ENCODE results near the gene ACADS.
"Not testable (repeated sequence)": the region's sequence is repeated elsewhere in the genome, so short reads cannot be mapped to it uniquely, and the experiment has no call there.

ACADS gene

DNA sequence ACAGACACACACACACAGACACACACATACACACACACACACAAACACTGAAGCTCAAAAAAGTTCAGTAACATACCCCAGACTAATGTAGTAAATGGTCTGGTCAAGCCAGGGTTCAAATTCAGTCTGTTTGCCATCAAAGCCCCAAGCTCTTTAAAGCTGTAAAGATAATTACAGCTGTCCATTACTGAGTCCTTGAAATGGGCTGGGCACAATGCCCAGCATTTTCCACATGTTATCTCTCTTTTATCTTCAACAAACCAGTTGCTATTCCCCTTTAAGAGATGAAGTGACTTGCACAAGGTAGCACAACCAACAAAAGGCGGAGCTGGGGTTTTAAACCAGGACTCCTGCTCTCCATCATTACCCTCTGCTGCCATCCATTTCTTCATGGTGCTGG is 23.0 kb upstream of the ACADS start:
- no peak for DNase-seq

DNA sequence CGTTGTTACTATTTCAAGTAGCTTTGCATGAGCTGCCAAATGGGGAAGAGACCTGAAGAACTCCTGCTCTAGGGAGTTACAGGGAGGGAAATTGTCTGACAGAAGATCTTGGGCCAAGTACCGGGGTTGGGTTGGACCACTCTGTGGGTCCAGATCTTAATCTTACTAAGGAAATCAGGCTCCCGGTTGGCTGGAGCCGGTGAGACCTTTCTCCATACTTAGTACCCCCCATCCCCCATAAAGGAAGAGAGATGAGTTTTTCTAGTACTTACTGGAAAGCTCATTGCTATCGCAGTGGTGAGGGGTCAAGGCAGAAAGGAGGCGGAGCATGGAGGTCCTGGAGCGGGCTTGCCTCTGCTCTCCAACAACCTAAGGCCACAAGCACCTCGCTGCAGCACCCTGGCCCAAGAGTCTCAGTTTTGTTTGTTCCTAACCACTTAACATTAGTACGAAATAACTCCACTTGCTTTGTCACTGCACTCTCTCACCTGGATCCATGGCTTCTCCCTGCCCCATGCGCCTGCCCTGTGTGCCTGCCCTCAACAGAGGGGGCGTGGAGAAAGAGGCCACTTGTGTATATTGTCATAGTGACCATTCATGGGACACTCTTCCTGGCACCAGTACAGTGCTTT is 22.2 kb upstream of the ACADS start:
- no peak for DNase-seq

DNA sequence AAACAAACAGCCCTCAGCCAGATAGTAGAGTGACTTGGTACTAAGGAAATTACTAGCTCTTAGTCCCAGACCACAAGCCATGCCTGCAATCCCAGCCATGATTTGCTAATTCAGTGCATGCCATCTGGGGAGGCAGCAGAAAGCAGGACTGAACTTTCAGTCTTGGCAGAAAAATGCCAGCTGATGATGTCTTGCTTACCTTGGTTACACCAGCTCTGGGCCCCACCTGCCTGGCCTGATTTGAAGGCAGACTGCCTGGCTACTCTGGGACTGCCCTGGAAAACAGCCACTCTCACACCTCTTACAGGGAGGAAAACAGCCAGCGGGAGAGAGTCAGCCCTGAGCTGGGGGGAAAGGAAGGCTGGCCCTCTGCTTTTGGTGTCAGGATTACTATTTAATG is 20.0 kb upstream of the ACADS start:
- DNase-seq: no peak

DNA sequence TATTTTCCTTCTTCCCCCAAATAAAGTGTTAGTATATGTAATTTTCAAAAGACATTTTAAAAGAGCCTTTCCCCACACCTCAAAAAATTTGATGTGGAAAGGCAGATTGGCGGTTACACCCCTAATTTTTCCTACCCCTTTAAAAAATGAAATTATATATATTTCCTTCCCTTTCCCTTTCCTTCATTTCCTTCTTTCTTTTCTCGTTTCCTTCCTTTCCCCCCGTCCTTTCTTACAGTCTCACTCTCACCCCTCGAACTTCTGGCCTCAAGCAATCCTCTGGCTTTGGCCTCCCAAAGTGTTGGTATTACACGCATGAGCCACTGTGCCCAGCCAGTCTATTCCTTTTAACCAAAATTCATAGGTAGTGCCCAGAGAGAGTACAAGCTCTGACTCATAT is 19.6 kb upstream of the ACADS start:
- DNase-seq: no peak

DNA sequence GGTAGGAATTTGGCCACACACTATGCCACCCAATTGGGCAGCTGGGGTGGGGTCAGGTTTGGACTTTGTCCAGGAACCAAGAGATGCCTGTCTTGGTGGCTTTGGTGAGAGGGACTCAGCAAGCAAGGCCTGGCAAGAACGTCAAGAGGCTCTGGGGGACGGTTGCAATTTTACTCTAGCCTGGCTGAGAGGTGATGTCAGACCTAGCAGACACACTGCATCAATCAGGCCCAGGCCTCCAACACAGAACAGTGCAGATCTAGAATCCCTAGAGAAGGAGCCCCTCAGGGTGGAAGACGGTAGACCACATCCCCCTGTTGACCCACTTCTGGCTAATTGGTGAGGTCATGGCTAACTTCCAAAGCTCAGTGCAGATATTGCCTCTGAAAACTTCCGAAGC is 17.0 kb upstream of the ACADS start:
- DNase-seq: no peak

DNA sequence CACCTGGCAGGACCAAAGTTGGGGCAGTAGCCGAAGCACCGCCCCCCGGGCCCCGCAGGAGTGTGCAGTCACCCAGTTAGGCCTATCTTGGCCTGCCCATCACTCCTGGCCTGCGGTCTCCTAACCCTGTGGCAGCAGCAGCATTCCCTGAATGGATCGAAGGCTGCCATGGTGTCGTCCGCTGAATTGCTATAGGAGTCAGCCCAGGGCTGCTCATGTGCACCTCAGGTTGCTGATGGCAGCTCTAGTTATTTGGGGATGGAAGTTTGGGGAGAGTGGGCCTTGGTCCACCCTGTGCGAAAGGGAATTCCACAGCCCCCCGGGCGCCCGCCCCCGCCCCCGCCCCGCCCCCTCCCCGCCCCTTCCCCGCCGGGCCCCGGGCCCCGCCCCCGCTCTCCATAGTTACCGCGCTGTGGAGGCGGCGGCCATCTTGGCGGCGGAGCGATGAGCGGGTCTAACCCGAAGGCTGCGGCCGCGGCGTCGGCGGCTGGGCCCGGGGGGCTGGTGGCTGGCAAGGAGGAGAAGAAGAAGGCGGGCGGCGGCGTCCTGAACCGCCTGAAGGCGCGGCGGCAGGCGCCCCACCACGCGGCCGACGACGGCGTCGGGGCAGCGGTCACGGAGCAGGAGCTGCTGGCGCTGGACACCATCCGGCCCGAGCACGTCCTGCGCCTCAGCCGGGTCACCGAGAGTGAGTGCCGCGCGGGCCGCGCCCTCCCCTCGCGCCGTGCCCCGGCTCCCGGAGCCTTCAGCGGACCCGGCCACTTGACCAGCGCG is 15.4 kb upstream of the ACADS start, which contains the start of gene UNC119B:
TSS of gene UNC119B (plus strand) at position 428 of the 774 bp plus-strand sequence. CDS start at position 445, 17 bp downstream.
- DNase-seq: peak; percentile 26

DNA sequence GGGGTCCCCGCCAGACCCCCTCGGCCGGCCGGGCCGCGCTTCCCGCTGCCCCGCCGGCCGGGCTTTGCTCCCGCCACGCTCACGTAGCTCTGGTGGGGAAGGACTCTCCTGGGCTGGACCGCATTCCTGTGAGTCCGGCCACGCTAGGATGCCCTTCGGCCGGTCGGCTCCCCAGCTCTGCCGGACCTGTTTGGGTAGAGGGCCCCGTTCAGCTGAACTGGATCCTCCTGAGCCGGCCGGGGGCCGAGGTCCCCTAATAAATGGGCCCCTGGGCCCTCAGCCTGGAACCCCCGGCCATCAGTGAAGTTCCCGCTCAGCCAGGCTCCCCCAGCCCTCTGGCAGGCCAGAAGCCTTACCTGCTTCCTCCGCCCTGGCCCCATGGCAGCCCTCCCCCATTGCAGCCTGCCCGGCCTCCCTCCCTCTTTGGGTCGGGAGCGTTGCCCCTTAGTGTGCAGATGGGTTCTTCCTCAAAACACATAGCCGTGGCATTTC is 14.8 kb upstream of the ACADS start:
- DNase-seq: no peak

DNA sequence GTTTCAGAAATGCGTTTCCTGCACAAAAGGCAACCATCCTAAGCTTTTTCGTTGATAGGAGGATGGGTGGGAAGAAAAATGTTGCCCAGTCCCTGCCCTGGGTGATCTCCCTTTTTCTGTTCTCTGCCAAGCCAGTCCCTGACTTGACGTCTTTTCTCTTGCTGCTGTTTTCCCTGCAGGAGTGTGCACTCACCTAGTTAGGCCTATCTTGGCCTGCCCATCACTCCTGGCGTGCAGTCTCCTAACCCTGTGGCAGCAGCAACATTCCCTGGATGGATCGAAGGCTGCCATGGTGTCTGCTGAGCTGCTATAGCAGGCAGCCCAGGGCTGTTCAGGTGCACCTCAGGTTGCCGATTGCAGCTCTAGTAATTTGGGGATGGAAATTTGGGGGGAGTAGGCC is 14.2 kb upstream of the ACADS start:
- no peak for DNase-seq

DNA sequence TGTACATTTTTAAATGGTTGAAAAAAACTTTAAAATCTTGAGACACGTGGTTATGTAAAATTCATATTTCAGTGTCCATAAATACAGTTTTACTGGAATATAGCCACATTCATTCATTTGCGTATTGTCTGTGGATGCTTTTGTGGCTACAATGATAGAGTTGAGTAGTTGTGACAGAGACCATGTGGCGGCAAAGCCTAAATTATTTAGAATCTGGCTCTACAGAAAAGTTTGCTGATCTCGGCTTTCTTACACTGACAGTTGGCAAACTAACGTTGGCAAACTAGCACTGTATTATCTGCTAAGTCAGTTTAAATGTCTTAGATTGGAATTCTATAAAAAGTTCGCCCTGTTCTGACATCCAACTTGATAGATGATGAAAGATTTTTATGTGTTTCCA is 13.0 kb upstream of the ACADS start:
- no peak for DNase-seq

DNA sequence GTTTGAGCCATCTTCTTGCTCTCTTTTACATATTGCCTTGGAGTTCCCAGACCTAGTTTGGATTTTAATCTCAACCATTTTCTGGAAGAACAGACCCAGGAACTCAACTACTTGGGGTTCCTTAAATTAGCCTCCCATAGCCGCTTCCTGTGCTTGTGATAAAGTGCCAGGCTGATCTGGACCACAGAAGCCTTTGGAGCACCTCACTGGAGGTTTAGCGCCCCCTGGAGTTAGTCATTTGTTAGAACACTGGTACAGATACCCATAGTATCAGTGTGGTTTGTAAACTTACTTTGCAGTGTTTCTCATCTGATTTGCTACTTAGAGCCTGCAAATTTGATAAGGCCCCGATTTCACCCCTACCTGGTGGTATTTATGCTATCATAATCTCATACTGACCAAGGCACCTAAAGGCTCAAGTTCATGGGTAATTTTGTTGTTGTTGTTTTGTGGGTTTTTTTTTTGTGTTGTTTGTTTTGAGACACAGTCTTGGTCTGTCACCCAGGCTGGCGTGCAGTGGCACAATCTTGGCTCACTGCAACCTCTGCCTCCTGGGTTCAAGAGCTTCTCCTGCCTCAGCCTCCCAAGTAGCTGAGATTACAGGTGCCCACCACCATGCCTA is 11.7 kb upstream of the ACADS start:
- DNase-seq: peak; percentile 79

DNA sequence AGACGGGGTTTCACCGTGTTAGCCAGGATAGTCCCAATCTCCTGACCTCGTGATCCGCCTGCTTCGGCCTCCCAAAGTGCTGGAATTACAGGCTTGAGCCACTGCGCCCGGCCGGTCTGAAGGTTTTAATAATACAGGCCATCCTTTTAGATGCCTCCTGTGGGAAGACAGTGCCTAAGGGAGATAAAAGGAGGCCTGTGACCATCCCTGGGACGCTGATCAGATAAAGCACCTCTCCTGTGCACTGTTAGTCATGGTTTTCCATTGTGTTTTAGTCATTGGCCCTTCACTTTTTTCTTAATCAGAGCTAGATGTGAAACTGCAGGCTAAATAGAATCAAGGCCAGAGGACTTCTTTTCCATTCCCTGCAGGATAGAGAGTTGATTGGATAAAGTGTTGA is 7.6 kb upstream of the ACADS start:
- DNase-seq: no peak

DNA sequence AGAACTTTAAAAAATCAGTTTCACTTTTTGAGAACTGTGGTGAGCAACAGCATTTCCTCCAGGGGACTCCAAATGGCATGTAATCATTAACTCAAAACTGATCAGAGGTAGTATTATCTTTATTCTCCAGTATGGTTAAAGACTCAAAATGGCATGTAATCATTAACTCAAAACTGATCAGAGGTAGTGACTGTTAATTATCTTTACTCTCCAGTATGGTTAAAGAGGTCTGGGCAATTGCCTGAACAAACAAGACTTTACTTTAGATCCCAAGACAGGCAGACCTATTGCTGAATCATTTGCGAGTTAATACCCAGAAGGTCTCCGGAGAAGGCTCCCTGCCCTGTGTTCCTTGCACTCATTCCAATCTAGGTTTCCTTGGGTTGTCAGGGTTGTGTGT is 6.6 kb upstream of the ACADS start:
- no peak for DNase-seq

DNA sequence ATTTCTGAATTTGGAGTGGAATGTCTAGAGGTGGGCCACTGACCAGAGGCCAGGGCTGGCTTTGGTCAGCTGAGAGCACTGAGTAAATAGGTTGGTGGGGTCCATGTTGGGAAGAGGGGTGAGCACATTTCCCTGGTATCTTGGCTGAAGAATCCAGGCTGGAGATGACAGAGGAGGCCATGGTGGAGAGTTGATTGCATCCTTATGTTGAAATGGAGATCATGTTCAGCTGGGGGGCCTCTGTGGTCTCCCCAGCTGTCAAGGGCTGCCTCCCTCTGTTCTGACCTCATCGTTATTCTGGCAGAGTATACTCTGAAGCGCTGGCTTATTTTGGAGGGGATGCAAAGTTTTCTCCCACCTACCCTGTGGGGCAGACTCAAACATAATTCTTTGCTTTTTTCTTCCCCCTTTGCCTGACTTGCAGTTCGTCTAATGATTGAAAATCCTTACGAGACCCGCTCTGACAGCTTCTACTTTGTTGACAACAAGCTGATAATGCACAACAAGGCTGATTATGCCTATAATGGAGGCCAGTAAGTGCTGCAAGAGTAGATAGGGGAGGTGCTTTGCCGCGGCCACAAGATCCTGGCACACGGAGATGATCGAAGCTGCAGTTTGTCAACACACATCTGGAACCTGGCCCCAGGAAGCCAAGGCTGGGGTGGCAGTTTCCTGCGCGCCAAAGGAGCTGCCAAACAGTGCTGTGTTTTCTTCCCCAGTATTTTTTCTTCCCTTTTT is 6.0 kb upstream of the ACADS start:
- DNase-seq: no peak

DNA sequence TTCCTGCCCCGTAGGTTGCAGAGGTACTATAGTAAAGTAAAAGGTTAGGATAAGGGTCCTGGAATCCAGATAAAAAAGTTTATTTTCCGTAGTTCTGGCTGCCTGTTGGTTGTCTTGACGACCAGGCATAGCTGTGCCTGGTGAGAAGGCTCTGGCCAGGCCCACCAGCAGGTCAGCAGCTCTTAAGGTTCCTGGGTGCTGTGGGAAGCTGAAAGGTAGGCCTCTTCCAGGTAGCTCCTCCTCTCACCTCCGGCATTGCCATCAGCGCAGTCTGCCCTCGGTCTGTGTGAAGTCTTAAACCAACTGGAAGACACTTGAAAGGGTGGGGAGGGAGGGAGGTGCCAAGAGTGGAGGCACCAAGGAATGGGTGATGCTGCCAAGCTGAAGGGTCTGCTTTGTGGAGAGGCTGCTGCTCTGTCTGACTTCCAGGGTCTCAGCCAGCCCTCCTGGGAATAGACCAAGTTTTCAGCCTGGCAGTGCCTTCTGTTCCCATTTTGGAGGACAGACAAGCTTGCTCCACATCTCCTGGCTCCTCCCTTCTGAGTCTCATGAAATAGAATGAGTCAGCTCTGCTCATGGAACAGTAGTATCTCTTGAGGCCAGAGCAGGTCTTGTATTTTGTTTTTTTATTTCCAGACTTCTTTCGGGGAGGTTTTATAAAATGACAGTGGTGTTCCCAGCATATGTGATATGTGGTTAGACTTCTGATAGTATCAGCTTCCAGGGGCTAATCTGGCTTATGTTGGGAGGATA is 5.2 kb upstream of the ACADS start:
- DNase-seq: peak; percentile 55

DNA sequence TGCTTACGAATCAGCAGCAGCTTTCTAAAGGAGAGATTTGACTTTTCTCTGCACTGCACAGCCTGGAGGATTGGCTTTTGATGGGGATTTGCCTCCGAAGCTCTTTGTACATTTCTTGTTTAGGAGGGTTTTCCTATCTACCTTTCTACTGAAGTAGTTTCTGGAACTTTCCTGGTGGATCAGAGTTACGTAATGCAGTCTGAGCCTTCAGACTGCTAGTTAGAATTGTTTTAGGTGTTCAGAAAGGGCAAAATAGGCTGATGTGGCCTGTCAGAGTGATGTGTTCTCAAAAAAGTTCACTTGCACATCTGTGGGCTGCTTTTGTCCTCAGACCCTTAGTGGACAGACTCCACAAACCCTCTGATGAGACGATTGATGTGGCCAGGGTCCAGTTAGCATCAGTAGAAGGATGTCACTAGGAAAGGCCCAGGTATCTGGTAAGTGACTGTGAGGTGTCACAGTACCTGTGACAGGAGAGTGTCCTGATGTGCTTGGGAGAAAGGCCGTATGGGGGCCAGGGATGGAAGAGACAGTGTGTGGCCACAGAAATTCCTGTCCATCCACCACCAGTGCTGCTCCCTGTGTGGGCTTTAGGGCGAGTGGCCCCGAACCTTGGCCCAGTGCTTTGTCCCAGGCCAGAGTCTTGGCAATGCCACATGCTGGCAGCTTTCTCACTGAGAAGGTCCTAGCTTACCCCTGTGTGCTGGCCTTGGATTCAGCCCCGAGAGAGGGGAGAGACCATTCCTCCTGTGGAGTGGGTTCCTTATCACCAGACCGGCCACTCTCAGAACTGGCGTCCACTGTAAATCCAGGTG is 4.4 kb upstream of the ACADS start:
- DNase-seq: no peak

DNA sequence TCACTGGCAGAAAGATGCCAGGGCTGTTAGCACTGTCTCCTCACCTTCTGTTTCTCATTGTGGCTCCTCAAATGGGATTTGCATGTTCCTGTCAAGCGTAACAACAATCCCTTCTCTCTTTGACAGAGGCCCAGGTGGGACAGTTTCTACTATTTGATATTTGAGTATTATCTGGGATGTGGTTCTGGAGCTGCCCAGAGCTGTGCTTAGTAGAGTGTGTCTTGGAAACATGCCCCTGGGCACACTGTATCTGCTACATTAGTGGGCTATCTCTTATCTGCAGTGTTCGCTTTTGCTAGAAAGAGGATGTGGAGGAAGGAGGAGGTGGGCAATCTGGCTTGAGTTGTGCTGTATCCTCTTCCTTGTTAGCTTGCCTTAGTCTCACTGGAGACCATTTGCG is 3.8 kb upstream of the ACADS start:
- DNase-seq: no peak

DNA sequence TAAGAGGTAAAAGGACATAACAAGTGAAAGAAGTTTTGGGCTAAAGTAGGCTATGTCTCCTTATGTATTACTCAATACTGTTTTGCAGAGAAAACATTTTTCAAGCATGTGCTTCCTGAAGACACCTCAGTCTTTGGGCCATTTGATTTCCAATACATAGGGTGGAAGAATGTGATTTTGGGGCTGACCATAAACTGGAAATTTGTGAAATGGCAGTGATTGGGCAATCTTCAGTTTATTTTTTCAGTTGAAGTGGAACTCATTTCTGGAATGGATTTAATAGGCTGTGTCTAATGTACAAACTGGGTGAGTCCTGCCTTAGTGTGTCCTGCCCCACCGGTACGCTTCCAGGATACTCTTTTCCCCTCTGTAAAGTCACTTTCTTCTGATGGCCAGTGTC is 2.8 kb upstream of the ACADS start:
- no peak for DNase-seq

DNA sequence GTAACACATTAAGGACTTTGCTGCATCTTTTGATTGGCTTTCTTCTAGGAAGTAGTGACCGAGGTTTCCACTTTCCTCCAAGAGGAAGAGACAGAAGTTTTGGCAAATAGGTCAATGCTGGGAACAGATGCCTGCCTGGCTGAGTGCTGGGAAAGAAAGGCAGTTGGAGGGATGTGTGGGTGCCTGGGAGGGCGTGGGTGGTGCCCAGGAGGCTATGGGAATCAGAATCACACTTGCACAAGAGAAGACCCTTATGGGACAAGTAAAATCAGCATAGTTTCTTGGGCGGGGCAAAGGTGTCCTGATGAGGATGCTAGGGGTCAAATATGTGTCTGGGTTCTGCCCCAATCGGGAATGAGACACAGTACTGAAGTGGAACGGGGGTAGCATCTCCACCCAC is 906 bp upstream of the ACADS start:
- DNase-seq: no peak

DNA sequence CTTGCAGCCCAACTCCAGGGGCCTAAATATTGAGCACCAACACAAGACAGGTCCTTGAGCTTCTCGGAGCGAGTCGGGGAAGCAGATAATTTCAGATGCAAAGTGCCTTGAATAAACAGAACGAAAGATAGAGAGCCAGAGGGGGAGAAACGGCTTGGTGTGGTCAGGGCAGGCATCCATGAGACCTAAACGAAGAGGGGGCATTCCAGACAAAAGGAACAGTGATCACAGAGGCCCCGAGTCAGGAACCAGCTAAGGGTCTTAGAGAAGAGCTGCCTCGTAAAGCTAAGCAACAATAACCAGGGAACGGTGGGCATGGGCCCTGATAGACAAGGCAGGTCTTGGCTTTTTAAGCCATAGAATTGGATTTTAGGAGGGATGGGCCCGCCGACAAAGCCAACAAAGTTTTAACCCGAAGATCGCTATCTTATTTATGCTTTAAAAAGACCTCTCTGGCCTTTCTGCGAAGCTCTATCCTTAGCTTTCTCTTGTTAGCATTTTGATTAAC is 421 bp upstream of the ACADS start:
- DNase-seq: no peak

DNA sequence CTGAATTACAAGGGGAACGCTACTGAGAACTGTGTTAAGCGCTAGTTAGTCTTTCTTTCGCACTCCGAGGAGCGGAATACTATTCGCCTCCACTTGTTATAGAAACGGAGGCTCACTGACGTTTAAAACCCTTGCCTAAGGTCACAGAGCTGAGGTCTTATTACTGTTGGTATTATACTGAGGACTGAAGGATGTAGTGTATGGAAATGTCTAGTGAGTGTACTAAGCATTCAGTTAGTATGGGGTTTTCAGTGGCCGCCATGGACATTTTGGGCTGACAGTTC is 826 bp downstream of the ACADS start:
- DNase-seq: no peak

DNA sequence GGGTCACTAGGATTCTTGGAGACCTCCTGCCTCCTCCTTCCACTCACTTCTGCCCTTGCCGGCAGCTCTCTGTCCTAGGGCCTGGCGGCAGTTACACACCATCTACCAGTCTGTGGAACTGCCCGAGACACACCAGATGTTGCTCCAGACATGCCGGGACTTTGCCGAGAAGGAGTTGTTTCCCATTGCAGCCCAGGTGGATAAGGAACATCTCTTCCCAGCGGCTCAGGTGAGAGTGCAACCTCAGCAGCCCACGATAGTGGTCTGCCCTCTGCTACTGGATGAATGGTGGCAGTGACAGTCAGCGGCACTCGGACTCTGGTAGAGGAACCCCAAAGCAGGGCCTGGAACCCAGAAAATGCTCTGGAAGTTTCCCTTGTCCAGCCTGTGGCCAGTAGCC is 1.3 kb downstream of the ACADS start:
- no peak for DNase-seq

DNA sequence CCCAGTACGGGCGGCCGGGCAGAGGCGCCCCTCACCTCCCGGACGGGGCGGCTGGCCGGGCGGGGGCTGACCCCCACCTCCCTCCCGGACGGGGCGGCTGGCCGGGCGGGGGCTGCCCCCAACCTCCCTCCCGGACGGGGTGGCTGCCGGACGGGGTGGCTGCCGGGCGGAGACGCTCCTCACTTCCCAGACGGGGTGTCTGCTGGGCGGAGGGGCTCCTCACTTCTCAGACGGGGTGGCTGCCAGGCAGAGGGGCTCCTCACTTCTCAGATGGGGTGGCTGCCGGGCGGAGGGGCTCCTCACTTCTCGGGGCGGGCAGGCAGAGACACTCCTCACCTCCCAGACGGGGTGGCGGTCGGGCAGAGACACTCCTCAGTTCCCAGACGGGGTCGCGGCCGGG is 6.6 kb downstream of the ACADS start:
- DNase-seq: not testable (repeated sequence)
